SK-N-SH treated with all-trans-retinoic acid at 6 μM for 48 hours (cell line): Measurements from ENCODE around the gene ARHGAP24.

ENCODE experiments used
- ATAC-seq: fragments of 200-7000 bp; cut with Tn5 transposase; 3 replicates; pipeline ENCODE4 v1.9.1; 2020; ENCODE audit warnings: mild to moderate bottlenecking, moderate library complexity
- ARNTL ChIP-seq: fragments of 450-650 bp; formaldehyde crosslinking; IDR thresholded peaks from 2 replicates; pipeline ENCODE4 v1.5.0; 2020; ENCODE audit warnings: low read depth, mild to moderate bottlenecking, moderate library complexity, borderline replicate concordance
- BACH2 ChIP-seq: fragments of 250-450 bp; sonication (Bioruptor Pico); IDR thresholded peaks from 2 replicates; pipeline ENCODE4 v1.9.0; 2021; ENCODE audit warnings: mild to moderate bottlenecking, borderline replicate concordance
- CREB5 ChIP-seq: fragments of 250-450 bp; sonication (Bioruptor Pico); IDR thresholded peaks from 2 replicates; pipeline ENCODE4 v1.5.1; 2020; ENCODE audit warnings: low read depth, mild to moderate bottlenecking, moderate library complexity
- CSDC2 ChIP-seq: fragments of 250-450 bp; sonication (Bioruptor Pico); IDR thresholded peaks from 2 replicates; pipeline ENCODE4 v1.5.0; 2020; ENCODE audit warnings: mild to moderate bottlenecking, moderate library complexity
- CSRNP3 ChIP-seq: fragments of 250-450 bp; sonication (Bioruptor Pico); IDR thresholded peaks from 2 replicates; pipeline ENCODE4 v1.5.1; 2021; ENCODE audit warnings: mild to moderate bottlenecking, moderate library complexity
- ESRRG ChIP-seq: fragments of 250-450 bp; sonication (Bioruptor Pico); IDR thresholded peaks from 2 replicates; pipeline ENCODE4 v1.6.1; 2021; ENCODE audit warnings: mild to moderate bottlenecking
- GLIS3 ChIP-seq: fragments of 250-450 bp; sonication (Bioruptor Pico); IDR thresholded peaks from 2 replicates; pipeline ENCODE4 v1.5.0; 2020; ENCODE audit warnings: mild to moderate bottlenecking, moderate library complexity
- OSR1 ChIP-seq: fragments of 250-450 bp; sonication (Bioruptor Pico); IDR thresholded peaks from 2 replicates; pipeline ENCODE4 v1.8.0; 2022; ENCODE audit warnings: moderate library complexity, mild to moderate bottlenecking, inconsistent platforms
- PPARA ChIP-seq: fragments of 250-450 bp; sonication (Bioruptor Pico); IDR thresholded peaks from 2 replicates; pipeline ENCODE4 v1.5.0; 2020; ENCODE audit warnings: mild to moderate bottlenecking, borderline replicate concordance
- RARB ChIP-seq: fragments of 250-450 bp; sonication (Bioruptor Pico); IDR thresholded peaks from 2 replicates; pipeline ENCODE4 v1.8.0; 2021; ENCODE audit warnings: mild to moderate bottlenecking, moderate library complexity
- SNAI2 ChIP-seq: fragments of 250-450 bp; sonication (Bioruptor Pico); IDR thresholded peaks from 2 replicates; pipeline ENCODE4 v1.5.0; 2020; ENCODE audit warnings: mild to moderate bottlenecking, moderate library complexity
- TCF4 ChIP-seq: fragments of 250-450 bp; sonication (Bioruptor Pico); IDR thresholded peaks from 2 replicates; pipeline ENCODE4 v1.8.0; 2021; ENCODE audit warnings: mild to moderate bottlenecking, moderate library complexity, borderline replicate concordance
- TOX ChIP-seq: fragments of 250-450 bp; sonication (Bioruptor Pico); IDR thresholded peaks from 2 replicates; pipeline ENCODE4 v1.8.0; 2021; ENCODE audit warnings: mild to moderate bottlenecking, moderate library complexity, borderline replicate concordance
- ZC3H10 ChIP-seq: fragments of 250-450 bp; sonication (Bioruptor Pico); IDR thresholded peaks from 2 replicates; pipeline ENCODE4 v1.5.1; 2021; ENCODE audit warnings: mild to moderate bottlenecking, moderate library complexity
- ZFP3 ChIP-seq: fragments of 250-450 bp; sonication (Bioruptor Pico); IDR thresholded peaks from 2 replicates; pipeline ENCODE4 v1.5.0; 2020; ENCODE audit warnings: mild to moderate bottlenecking, moderate library complexity
- ZFP30 ChIP-seq: fragments of 450-650 bp; formaldehyde crosslinking; IDR thresholded peaks from 2 replicates; pipeline ENCODE4 v1.5.0; 2022; ENCODE audit warnings: mild to moderate bottlenecking, moderate library complexity
- ZNF565 ChIP-seq: fragments of 450-650 bp; formaldehyde crosslinking; conservative IDR thresholded peaks from 2 replicates; pipeline ENCODE4 v1.5.0; 2020; ENCODE audit warnings: low read depth, mild to moderate bottlenecking, moderate library complexity
- ZNF70 ChIP-seq: fragments of 450-650 bp; formaldehyde crosslinking; IDR thresholded peaks from 2 replicates; pipeline ENCODE4 v1.5.0; 2020; ENCODE audit warnings: mild to moderate bottlenecking, moderate library complexity
- ZNF8 ChIP-seq: fragments of 450-650 bp; formaldehyde crosslinking; IDR thresholded peaks from 2 replicates; pipeline ENCODE4 v1.5.0; 2020; ENCODE audit warnings: mild to moderate bottlenecking, moderate library complexity
- TF ChIP-seq, protein P1 (sequence below): fragments of 250-450 bp; sonication (Bioruptor Pico); IDR thresholded peaks from 2 replicates; pipeline ENCODE4 v1.8.0; 2021; ENCODE audit warnings: low read depth, mild to moderate bottlenecking, moderate library complexity, borderline replicate concordance
- TF ChIP-seq, protein P2 (sequence below): fragments of 250-450 bp; sonication (Bioruptor Pico); IDR thresholded peaks from 2 replicates; pipeline ENCODE4 v1.5.0; 2020; ENCODE audit warnings: mild to moderate bottlenecking, moderate library complexity

Gene ARHGAP24

DNA sequence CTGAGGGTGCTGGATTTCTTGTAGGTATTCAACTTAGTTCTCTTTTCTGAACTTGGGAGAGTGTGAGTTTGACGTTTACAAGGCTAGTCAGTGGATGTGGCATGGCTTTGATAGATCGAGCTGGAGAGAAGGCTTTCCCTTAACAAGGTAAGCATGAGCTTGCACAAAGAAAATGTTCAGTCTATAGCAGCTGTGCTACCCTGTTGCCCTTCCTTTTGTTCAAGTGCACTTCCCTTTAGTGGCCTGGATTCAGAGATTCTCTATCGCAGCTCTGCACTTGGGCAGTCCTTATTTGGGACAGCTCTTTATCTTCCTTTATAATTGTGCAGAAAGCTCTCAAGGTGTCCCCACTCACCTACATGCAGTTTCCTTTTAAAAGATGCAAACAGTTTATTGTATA, 198.0 kb downstream of the ARHGAP24 start (continued):
- TF ChIP-seq, protein P1, sequence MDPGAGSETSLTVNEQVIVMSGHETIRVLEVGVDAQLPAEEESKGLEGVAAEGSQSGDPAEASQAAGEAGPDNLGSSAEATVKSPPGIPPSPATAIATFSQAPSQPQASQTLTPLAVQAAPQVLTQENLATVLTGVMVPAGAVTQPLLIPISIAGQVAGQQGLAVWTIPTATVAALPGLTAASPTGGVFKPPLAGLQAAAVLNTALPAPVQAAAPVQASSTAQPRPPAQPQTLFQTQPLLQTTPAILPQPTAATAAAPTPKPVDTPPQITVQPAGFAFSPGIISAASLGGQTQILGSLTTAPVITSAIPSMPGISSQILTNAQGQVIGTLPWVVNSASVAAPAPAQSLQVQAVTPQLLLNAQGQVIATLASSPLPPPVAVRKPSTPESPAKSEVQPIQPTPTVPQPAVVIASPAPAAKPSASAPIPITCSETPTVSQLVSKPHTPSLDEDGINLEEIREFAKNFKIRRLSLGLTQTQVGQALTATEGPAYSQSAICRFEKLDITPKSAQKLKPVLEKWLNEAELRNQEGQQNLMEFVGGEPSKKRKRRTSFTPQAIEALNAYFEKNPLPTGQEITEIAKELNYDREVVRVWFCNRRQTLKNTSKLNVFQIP (CRISPR knock-in tag), result no peak
- TF ChIP-seq ESRRG (CRISPR knock-in tag), result no peak
- no peak for TF ChIP-seq RARB (CRISPR knock-in tag)
- no peak for TF ChIP-seq OSR1 (CRISPR knock-in tag)
- TF ChIP-seq BACH2 (CRISPR knock-in tag), result no peak
- TF ChIP-seq ZC3H10 (CRISPR knock-in tag), result no peak
- TF ChIP-seq SNAI2 (CRISPR knock-in tag), result no peak
- TF ChIP-seq CSDC2, result no peak
- no peak for TF ChIP-seq TOX (CRISPR knock-in tag)

DNA sequence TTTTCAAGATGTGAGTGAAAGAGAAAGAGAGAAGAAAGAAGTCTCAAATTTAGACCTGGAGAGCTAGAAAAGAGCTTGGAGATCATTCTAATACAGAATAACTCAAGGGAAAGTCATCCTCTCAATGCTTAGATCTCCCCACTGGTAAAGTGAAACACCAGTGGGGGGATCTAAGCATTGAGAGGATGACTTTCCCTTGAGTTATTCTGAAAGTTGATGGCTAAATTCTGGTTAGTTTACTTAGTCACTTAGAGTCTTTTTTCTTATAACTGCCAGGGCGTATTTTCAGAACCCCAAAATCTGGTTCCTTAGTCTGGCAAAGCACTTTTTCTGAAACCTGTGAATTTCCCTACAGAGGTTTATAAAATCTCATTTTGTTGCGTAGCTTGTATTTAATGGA, 198.6 kb downstream of the ARHGAP24 start:
- ATAC-seq, result no peak

More for the DNA sequence above, 198.6 kb downstream of the ARHGAP24 start:
- TF ChIP-seq TCF4, result no peak
- TF ChIP-seq, protein P1 (CRISPR knock-in tag), result no peak
- TF ChIP-seq RARB (CRISPR knock-in tag), result no peak
- TF ChIP-seq ZFP3 (CRISPR knock-in tag), result no peak
- TF ChIP-seq ESRRG (CRISPR knock-in tag), result no peak
- TF ChIP-seq CREB5 (CRISPR knock-in tag), result no peak
- no peak for TF ChIP-seq GLIS3 (CRISPR knock-in tag)
- TF ChIP-seq ZFP30 (CRISPR knock-in tag), result no peak
- TF ChIP-seq, protein P2, sequence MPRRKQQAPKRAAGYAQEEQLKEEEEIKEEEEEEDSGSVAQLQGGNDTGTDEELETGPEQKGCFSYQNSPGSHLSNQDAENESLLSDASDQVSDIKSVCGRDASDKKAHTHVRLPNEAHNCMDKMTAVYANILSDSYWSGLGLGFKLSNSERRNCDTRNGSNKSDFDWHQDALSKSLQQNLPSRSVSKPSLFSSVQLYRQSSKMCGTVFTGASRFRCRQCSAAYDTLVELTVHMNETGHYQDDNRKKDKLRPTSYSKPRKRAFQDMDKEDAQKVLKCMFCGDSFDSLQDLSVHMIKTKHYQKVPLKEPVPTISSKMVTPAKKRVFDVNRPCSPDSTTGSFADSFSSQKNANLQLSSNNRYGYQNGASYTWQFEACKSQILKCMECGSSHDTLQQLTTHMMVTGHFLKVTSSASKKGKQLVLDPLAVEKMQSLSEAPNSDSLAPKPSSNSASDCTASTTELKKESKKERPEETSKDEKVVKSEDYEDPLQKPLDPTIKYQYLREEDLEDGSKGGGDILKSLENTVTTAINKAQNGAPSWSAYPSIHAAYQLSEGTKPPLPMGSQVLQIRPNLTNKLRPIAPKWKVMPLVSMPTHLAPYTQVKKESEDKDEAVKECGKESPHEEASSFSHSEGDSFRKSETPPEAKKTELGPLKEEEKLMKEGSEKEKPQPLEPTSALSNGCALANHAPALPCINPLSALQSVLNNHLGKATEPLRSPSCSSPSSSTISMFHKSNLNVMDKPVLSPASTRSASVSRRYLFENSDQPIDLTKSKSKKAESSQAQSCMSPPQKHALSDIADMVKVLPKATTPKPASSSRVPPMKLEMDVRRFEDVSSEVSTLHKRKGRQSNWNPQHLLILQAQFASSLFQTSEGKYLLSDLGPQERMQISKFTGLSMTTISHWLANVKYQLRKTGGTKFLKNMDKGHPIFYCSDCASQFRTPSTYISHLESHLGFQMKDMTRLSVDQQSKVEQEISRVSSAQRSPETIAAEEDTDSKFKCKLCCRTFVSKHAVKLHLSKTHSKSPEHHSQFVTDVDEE (CRISPR knock-in tag), result no peak
- TF ChIP-seq ARNTL (CRISPR knock-in tag), result no peak
- no peak for TF ChIP-seq BACH2 (CRISPR knock-in tag)
- no peak for TF ChIP-seq SNAI2 (CRISPR knock-in tag)
- no peak for TF ChIP-seq ZNF70 (CRISPR knock-in tag)
- no peak for TF ChIP-seq CSRNP3 (CRISPR knock-in tag)
- no peak for TF ChIP-seq CSDC2
- no peak for TF ChIP-seq ZNF8 (CRISPR knock-in tag)
- TF ChIP-seq ZNF565 (CRISPR knock-in tag), result no peak
- no peak for TF ChIP-seq OSR1 (CRISPR knock-in tag)
- no peak for TF ChIP-seq PPARA (CRISPR knock-in tag)
- no peak for TF ChIP-seq ZC3H10 (CRISPR knock-in tag)
